CD14-positive monocyte (primary cell): ENCODE measurements around the gene SPTB. TPM values are rescaled to one million over a fixed set of nuclear protein-coding genes. Genes with fewer than 3 reads are reported as not detected.

Experiments used
- DNase-seq, 3 donors: peaks; one replicate each; pipeline ENCODE4 v3.0.0-alpha.2; 2011 to 2022
- H2AFZ ChIP-seq: 2 replicates; pipeline ENCODE4 v1.6.0; 2012; ENCODE audit warnings: mild to moderate bottlenecking, low read depth, low read length, inconsistent platforms; ENCODE audit not compliant: insufficient read depth, poor library complexity, severe bottlenecking
- H3K27ac ChIP-seq, 2 donors: 1 replicate in 1 of 2; 2 replicates in 1 of 2; pipeline ENCODE4 v1.5.1; 2012 to 2013; ENCODE audit warnings: low read length in 2 of 2, control low read depth in 1 of 2, inconsistent platforms in 1 of 2, low read depth in 1 of 2, mild to moderate bottlenecking in 1 of 2
- H3K27me3 ChIP-seq, 2 donors: one replicate each; pipeline versions ENCODE4 v1.6.0 to v1.6.1; 2011 to 2013; ENCODE audit warnings: low read length in 2 of 2; ENCODE audit not compliant: control insufficient read depth in 2 of 2, insufficient read depth in 2 of 2
- H3K36me3 ChIP-seq, 2 donors: replicated peaks in 1 of 2; 1 replicate in 1 of 2; 2 replicates in 1 of 2; pipeline versions ENCODE4 v1.5.1 to v1.6.1; 2012 to 2013; ENCODE audit warnings: low read length in 2 of 2, control low read depth in 1 of 2, inconsistent platforms in 1 of 2, mild to moderate bottlenecking in 1 of 2; ENCODE audit not compliant: insufficient read depth in 2 of 2, control insufficient read depth in 1 of 2
- H3K4me1 ChIP-seq, 2 donors: 1 replicate in 1 of 2; 2 replicates in 1 of 2; pipeline versions ENCODE4 v1.5.1 to v1.6.1; 2012 to 2013; ENCODE audit warnings: low read length in 2 of 2, control low read depth in 1 of 2, inconsistent platforms in 1 of 2, mild to moderate bottlenecking in 1 of 2, moderate library complexity in 1 of 2; ENCODE audit not compliant: insufficient read depth in 2 of 2, control insufficient read depth in 1 of 2
- H3K4me2 ChIP-seq: replicated peaks from 2 replicates; pipeline ENCODE3; 2012; ENCODE audit warnings: low read length, moderate library complexity, mild to moderate bottlenecking; ENCODE audit not compliant: poor library complexity, severe bottlenecking; ENCODE audit errors: extremely low read depth
- H3K4me3 ChIP-seq, 3 experiments: fragments of 200-600 bp in 1 of 3; sonication (generic) in 1 of 3; replicated peaks in 1 of 3; 1 replicate in 2 of 3; 2 replicates in 1 of 3; pipeline ENCODE4 v1.5.1; 2011 to 2013; ENCODE audit warnings: low read length in 3 of 3, mild to moderate bottlenecking in 3 of 3, control low read depth in 2 of 3, low read depth in 2 of 3, inconsistent platforms in 1 of 3, moderate library complexity in 1 of 3
- H3K79me2 ChIP-seq: 2 replicates; pipeline ENCODE4 v1.6.0; 2012; ENCODE audit warnings: mild to moderate bottlenecking, control low read depth, inconsistent platforms, low read length, moderate library complexity; ENCODE audit not compliant: insufficient read depth
- H3K9ac ChIP-seq: 2 replicates; pipeline ENCODE4 v1.6.0; 2017; ENCODE audit warnings: low read length, mild to moderate bottlenecking; ENCODE audit not compliant: insufficient read depth, poor library complexity, severe bottlenecking
- H3K9me3 ChIP-seq, 2 donors: replicated peaks in 1 of 2; 1 replicate in 1 of 2; 2 replicates in 1 of 2; pipeline versions ENCODE4 v1.5.1 to v1.6.1; 2012 to 2013; ENCODE audit warnings: low read length in 2 of 2, control low read depth in 1 of 2; ENCODE audit not compliant: control insufficient read depth in 1 of 2, insufficient read depth in 1 of 2
- H4K20me1 ChIP-seq: 2 replicates; pipeline ENCODE4 v1.6.0; 2012; ENCODE audit warnings: mild to moderate bottlenecking, low read length, control low read depth, moderate library complexity; ENCODE audit not compliant: insufficient read depth
- H3K27ac Mint-ChIP-seq, 7 donors: one replicate each; pipeline ENCODE4 v1.8.0; 2020; ENCODE audit warnings: mild to moderate bottlenecking in 7 of 7, mixed read lengths in 7 of 7, moderate library complexity in 6 of 7, inconsistent platforms in 2 of 7
- H3K27me3 Mint-ChIP-seq, 3 donors: one replicate each; pipeline ENCODE4 v1.8.0; 2021 to 2022; ENCODE audit warnings: low read depth in 3 of 3, mild to moderate bottlenecking in 3 of 3, mixed read lengths in 3 of 3, moderate library complexity in 3 of 3, inconsistent platforms in 1 of 3
- H3K36me3 Mint-ChIP-seq, 2 donors: one replicate each; pipeline ENCODE4 v1.8.0; 2020; ENCODE audit warnings: mixed read lengths in 2 of 2, inconsistent platforms in 1 of 2, mild to moderate bottlenecking in 1 of 2
- H3K4me1 Mint-ChIP-seq: one replicate; pipeline ENCODE4 v1.8.0; 2020; ENCODE audit warnings: mild to moderate bottlenecking, mixed read lengths
- H3K4me3 Mint-ChIP-seq, 2 donors: one replicate each; pipeline ENCODE4 v1.8.0; 2020; ENCODE audit warnings: mild to moderate bottlenecking in 2 of 2, mixed read lengths in 2 of 2, moderate library complexity in 1 of 2
- H3K9me3 Mint-ChIP-seq, 7 donors: one replicate each; pipeline ENCODE4 v1.8.0; 2020 to 2022; ENCODE audit warnings: mixed read lengths in 7 of 7, mild to moderate bottlenecking in 6 of 7, moderate library complexity in 6 of 7, inconsistent platforms in 2 of 7
- CTCF ChIP-seq: fragments of 200-600 bp; IDR thresholded peaks from one replicate; pipeline ENCODE4 v1.8.0; 2022; ENCODE audit warnings: antibody characterized with exemption, mild to moderate bottlenecking
- WGBS: methylation state at CpG from one replicate; pipeline ENCODE4 v1.1.5; 2013; ENCODE audit warnings: missing lambda C conversion rate; ENCODE audit not compliant: insufficient coverage; 5-methylcytosine and 5-hydroxymethylcytosine counted together
- intact Hi-C, 2 donors: fragments of 100-400 bp; cut with micrococcal nuclease; formaldehyde crosslinking; loops; one replicate each; pipeline versions ENCODE4 v1.15.0 to v1.15.1; 2023
- polyA plus RNA-seq, 3 donors: library from polyadenylated mRNA; depleted of rRNA in 1 of 3; unstranded in 2 of 3; stranded (reverse) in 1 of 3; fragments of 300-500 nt in 2 of 3; fragments of >200 nt in 1 of 3; fragmentation: Illumina TruSeq in 2 of 3; gene quantifications; 1 replicate in 2 of 3; 2 replicates in 1 of 3; pipeline ENCODE4 v1.2.3, GENCODE V29; 2012 to 2021

SPTB gene
- polyA plus RNA-seq, 3 donors = not detected

- Histone ChIP-seq H2AFZ (no peak overlapping the region), H3K79me2 (no peaks in the 10 kb centered on the region), H3K4me3 (no peak overlapping the region), H3K27me3 (peaks cover 4 to 14% of the 10 kb centered on the region in 2 donors), H3K9ac (no peak overlapping the region), H3K36me3 (no peaks in the 10 kb centered on the region), H3K9me3 (no peaks in the 10 kb centered on the region), H3K4me1 (no peaks in the 10 kb centered on the region), H3K4me2 (no peak overlapping the region), H3K27ac (no peak overlapping the region), H4K20me1 (no peaks in the 10 kb centered on the region)
- no CpG with 5 or more reads among the region's 6 CpGs for WGBS
- no peaks in the 10 kb centered on the region for H3K4me1 Mint-ChIP-seq
- H3K27ac Mint-ChIP-seq = no peak overlapping the region
- no peaks in the 10 kb centered on the region for H3K36me3 Mint-ChIP-seq
- intact Hi-C loops = no loop called here
- H3K4me3 Mint-ChIP-seq = no peak overlapping the region
- no peak for DNase-seq
- H3K9me3 Mint-ChIP-seq = peaks cover 0 to 2% (median 0%) of the 10 kb centered on the region in 7 donors
- H3K27me3 Mint-ChIP-seq = peaks cover 12 to 26% (median 26%) of the 10 kb centered on the region in 3 donors
- no peak for TF ChIP-seq CTCF
Observed at GRCh38 chr14:64889352-64889751, 9.6 kb upstream of the SPTB start.

GRCh38 chr14:64885559-64885958 is 5.9 kb upstream of the SPTB start:
- 100% methylated on average over 1 of the region's 2 CpGs for WGBS
- Histone ChIP-seq H4K20me1 (no peaks in the 10 kb centered on the region), H3K27me3 (peaks cover 38 to 48% of the 10 kb centered on the region in 2 donors), H3K79me2 (no peaks in the 10 kb centered on the region), H3K27ac (no peak overlapping the region), H3K36me3 (no peaks in the 10 kb centered on the region), H3K9ac (no peak overlapping the region), H3K4me1 (peaks cover 0 to 3% of the 10 kb centered on the region in 2 donors), H3K4me2 (no peak overlapping the region), H2AFZ (no peak overlapping the region), H3K4me3 (no peak overlapping the region), H3K9me3 (peaks cover 0 to 8% of the 10 kb centered on the region in 2 donors)
- intact Hi-C loops = no loop called here
- peak overlapping the region in 1 of 7 donors; percentile 23 for H3K27ac Mint-ChIP-seq
- peaks cover 2% of the 10 kb centered on the region for H3K4me1 Mint-ChIP-seq
- no peak for TF ChIP-seq CTCF
- peaks cover 0 to 2% (median 0%) of the 10 kb centered on the region in 7 donors for H3K9me3 Mint-ChIP-seq
- H3K4me3 Mint-ChIP-seq = no peak overlapping the region
- no peak for DNase-seq
- peaks cover 34 to 55% (median 54%) of the 10 kb centered on the region in 3 donors for H3K27me3 Mint-ChIP-seq
- H3K36me3 Mint-ChIP-seq = no peaks in the 10 kb centered on the region
